Gastroesophageal sphincter (tissue), 4 donors: ENCODE data around the gene NTN5. TPM values are rescaled to one million over a fixed set of nuclear protein-coding genes. Genes with fewer than 3 reads are reported as not detected.
"Not testable (repeated sequence)": the region's sequence is repeated elsewhere in the genome, so short reads cannot be mapped to it uniquely, and the experiment has no call there.

Experiments
- ATAC-seq: fragments of 150-250 bp; one replicate; pipeline ENCODE4 v1.9.1; 2016; ENCODE audit warnings: mild to moderate bottlenecking, moderate library complexity
- H3K27ac ChIP-seq, 4 donors: fragments of 200-600 bp; sonication (generic) in 3 of 4; 1 replicate in 3 of 4; 2 replicates in 1 of 4; pipeline ENCODE4 v1.5.1; 2016 to 2019
- H3K27me3 ChIP-seq: fragments of 200-600 bp; sonication (generic); one replicate; pipeline ENCODE4 v1.5.1; 2019
- H3K36me3 ChIP-seq, 2 donors: fragments of 200-600 bp; sonication (generic); one replicate each; pipeline ENCODE4 v1.5.1; 2019; ENCODE audit warnings: control low read depth in 1 of 2
- H3K4me1 ChIP-seq, 3 donors: fragments of 200-600 bp; sonication (generic); 1 replicate in 2 of 3; 2 replicates in 1 of 3; pipeline ENCODE4 v1.5.1; 2016 to 2019; ENCODE audit warnings: control low read depth in 2 of 3
- H3K4me3 ChIP-seq, 2 donors: fragments of 200-600 bp; sonication (generic); one replicate each; pipeline ENCODE4 v1.5.1; 2019; ENCODE audit warnings: mild to moderate bottlenecking in 1 of 2, moderate library complexity in 1 of 2
- H3K9me3 ChIP-seq, 3 donors: fragments of 200-600 bp; sonication (generic); one replicate each; pipeline ENCODE4 v1.5.1; 2017 to 2019; ENCODE audit warnings: control low read depth in 2 of 3
- CTCF ChIP-seq, 4 experiments: fragments of 200-600 bp in 2 of 4; fragments of 450-650 bp in 2 of 4; sonication (generic) in 1 of 4; IDR thresholded peaks; one replicate each; pipeline ENCODE4 v1.5.1; 2017 to 2019; ENCODE audit warnings: antibody characterized with exemption in 4 of 4, mild to moderate bottlenecking in 2 of 4, moderate library complexity in 2 of 4
- EP300 ChIP-seq: sonication (generic); formaldehyde crosslinking; IDR thresholded peaks from one replicate; pipeline ENCODE4 v1.6.1; 2017; ENCODE audit warnings: antibody characterized with exemption, mild to moderate bottlenecking
- POLR2A ChIP-seq, 2 donors: fragments of 450-650 bp; IDR thresholded peaks; one replicate each; pipeline ENCODE4 v1.6.1; 2017; ENCODE audit warnings: antibody characterized with exemption in 2 of 2, mild to moderate bottlenecking in 2 of 2, moderate library complexity in 1 of 2
- POLR2AphosphoS5 ChIP-seq: sonication (generic); formaldehyde crosslinking; IDR thresholded peaks from one replicate; pipeline ENCODE4 v1.6.1; 2017; ENCODE audit warnings: antibody characterized with exemption
- WGBS, 2 donors: methylation state at CpG; one replicate each; pipeline ENCODE4 v1.1.5; 2018; ENCODE audit warnings: low coverage in 1 of 2; 5-methylcytosine and 5-hydroxymethylcytosine counted together
- total RNA-seq, 4 donors: library from RNA; depleted of rRNA; stranded (reverse); fragments of >200 nt; gene quantifications; one replicate each; pipeline ENCODE4 v1.1.0, GENCODE V29; 2016

The NTN5 gene
- total RNA-seq, 4 donors from 2014 or later: 0.78 to 2.3 (median 1.1) TPM; not detected in 1

GRCh38 chr19:48719263-48720171, 46.7 kb upstream of the NTN5 start, which contains the start of gene MAMSTR:
Gene MAMSTR (minus strand): TSS chr19:48719725. CDS start chr19:48719031, 694 bp downstream.
- peaks cover 0 to 74% (median 42%) of the 10 kb centered on the region in 3 donors for H3K4me1 ChIP-seq
- H3K9me3 ChIP-seq: no peaks in the 10 kb centered on the region
- H3K4me3 ChIP-seq: peak within 1 kb of the TSS; percentile 37 to 63
- H3K27ac ChIP-seq: peak within 1 kb of the TSS; percentile 3 to 97 (median 93)
- 70 to 73% methylated on average over 2 to 3 of the region's 33 CpGs for WGBS, 2 donors
- no peak for ATAC-seq
- no peak for TF ChIP-seq EP300
- TF ChIP-seq CTCF (IDR thresholded peaks at IDR 0.05): peak in 1 of 4 experiments; percentile 9
- H3K27me3 ChIP-seq: no peaks in the 10 kb centered on the region
- peaks cover 0 to 6% of the 10 kb centered on the region in 2 donors for H3K36me3 ChIP-seq

DNA sequence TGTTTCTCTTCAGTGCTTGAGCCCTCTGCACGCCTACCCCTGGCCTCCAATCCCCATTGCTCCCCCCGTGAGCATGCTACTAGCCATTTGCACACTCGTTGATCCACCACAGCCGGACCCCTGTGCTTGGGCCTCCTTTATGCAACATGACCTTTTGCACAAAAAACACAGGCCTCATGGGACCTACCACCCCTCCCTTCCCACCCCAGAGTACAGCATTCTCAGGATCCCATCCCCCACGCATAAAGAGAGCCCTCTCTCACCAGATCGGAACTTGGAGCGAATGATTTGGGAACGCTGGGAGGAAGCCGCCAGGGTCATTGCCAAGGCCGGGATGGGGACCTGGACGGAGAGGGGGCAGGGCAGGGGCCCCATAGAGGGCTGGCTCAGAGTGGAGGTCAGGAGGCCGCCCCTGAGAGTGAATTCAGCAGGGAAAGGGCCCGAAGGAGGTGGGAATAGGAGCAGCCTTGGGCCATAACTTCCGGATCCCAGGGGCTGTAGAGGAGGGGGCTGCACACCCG, 46.0 kb upstream of the NTN5 start:
- H3K27ac ChIP-seq: peak overlapping the region in 3 of 4 donors; percentile 93 to 97 (median 93)
- H3K27me3 ChIP-seq: no peaks in the 10 kb centered on the region
- 50% methylated on average over 5 of the region's 15 CpGs; no CpG with 5 or more reads in 1 of the 2 donors for WGBS, 2 donors
- H3K4me1 ChIP-seq: peaks cover 0 to 68% (median 38%) of the 10 kb centered on the region in 3 donors
- TF ChIP-seq EP300: no peak
- no peak for TF ChIP-seq CTCF (IDR thresholded peaks at IDR 0.05)
- TF ChIP-seq POLR2AphosphoS5: no peak
- TF ChIP-seq POLR2A (IDR thresholded peaks at IDR 0.05): no peak
- H3K4me3 ChIP-seq: no peak overlapping the region
- ATAC-seq: no peak
- H3K9me3 ChIP-seq: no peaks in the 10 kb centered on the region
- peaks cover 0 to 6% of the 10 kb centered on the region in 2 donors for H3K36me3 ChIP-seq

- 93 to 97% methylated on average over 4 to 9 of the region's 13 CpGs for WGBS, 2 donors
- ATAC-seq, H3K36me3 ChIP-seq, H3K9me3 ChIP-seq, H3K4me3 ChIP-seq, H3K27me3 ChIP-seq, H3K27ac ChIP-seq: not testable (repeated sequence)
- H3K4me1 ChIP-seq: peaks cover 0 to 75% (median 45%) of the 10 kb centered on the region in 3 donors
These were observed 45.3 kb upstream of the NTN5 start for GRCh38 chr19:48718106-48718505.

GRCh38 chr19:48716562-48717291, 43.9 kb upstream of the NTN5 start:
- H3K27ac ChIP-seq: peak overlapping the region; percentile 8 to 92 (median 86)
- no peak for ATAC-seq
- H3K4me1 ChIP-seq: peaks cover 0 to 81% (median 48%) of the 10 kb centered on the region in 3 donors
- peak overlapping the region; percentile 8 to 38 for H3K4me3 ChIP-seq
- peaks cover 0 to 6% of the 10 kb centered on the region in 2 donors for H3K36me3 ChIP-seq
- no peak for TF ChIP-seq CTCF (IDR thresholded peaks at IDR 0.05)
- no peaks in the 10 kb centered on the region for H3K27me3 ChIP-seq
- no peaks in the 10 kb centered on the region for H3K9me3 ChIP-seq
- 3 to 19% methylated on average over 7 to 14 of the region's 24 CpGs for WGBS, 2 donors

- no peak for TF ChIP-seq POLR2AphosphoS5
- no peak for TF ChIP-seq POLR2A (IDR thresholded peaks at IDR 0.05)
- H3K4me1 ChIP-seq: peaks cover 0 to 75% (median 46%) of the 10 kb centered on the region in 3 donors
- no peaks in the 10 kb centered on the region for H3K9me3 ChIP-seq
- no peaks in the 10 kb centered on the region for H3K27me3 ChIP-seq
- ATAC-seq: no peak
- 54% methylated on average over 12 of the region's 19 CpGs; no CpG with 5 or more reads in 1 of the 2 donors for WGBS, 2 donors
- H3K4me3 ChIP-seq: peak overlapping the region in 1 of 2 donors; percentile 65
- H3K27ac ChIP-seq: peak overlapping the region in 3 of 4 donors; percentile 82 to 92 (median 89)
- no peaks in the 10 kb centered on the region for H3K36me3 ChIP-seq
These were observed 42.9 kb upstream of the NTN5 start for GRCh38 chr19:48715681-48716171.
